Upper lobe of right lung (tissue), 1 donor: ENCODE measurements around the gene CPLX3. TPM values are rescaled to one million over a fixed set of nuclear protein-coding genes. Genes with fewer than 3 reads are reported as not detected.

Experiments used
- ATAC-seq: fragments of 200-7000 bp; cut with Tn5 transposase; one replicate; pipeline ENCODE4 v1.9.1; 2020; ENCODE audit warnings: mild to moderate bottlenecking, moderate library complexity
- DNase-seq: peaks from one replicate; pipeline ENCODE4 v3.0.0-alpha.2; 2020
- H3K27ac ChIP-seq: fragments of 200-600 bp; one replicate; pipeline ENCODE4 v1.8.0; 2022
- H3K27me3 ChIP-seq: fragments of 200-600 bp; one replicate; pipeline ENCODE4 v1.8.0; 2022; ENCODE audit warnings: mild to moderate bottlenecking
- H3K36me3 ChIP-seq: fragments of 200-600 bp; one replicate; pipeline ENCODE4 v1.8.0; 2022
- H3K4me1 ChIP-seq: fragments of 200-600 bp; one replicate; pipeline ENCODE4 v1.8.0; 2022
- H3K4me3 ChIP-seq: fragments of 200-600 bp; one replicate; pipeline ENCODE4 v1.8.0; 2022; ENCODE audit warnings: mild to moderate bottlenecking
- H3K9me3 ChIP-seq: fragments of 200-600 bp; one replicate; pipeline ENCODE4 v1.8.0; 2022
- intact Hi-C: fragments of 100-400 bp; cut with DNase I; formaldehyde crosslinking; loops from one replicate; pipeline ENCODE4 v1.11.0; 2022
- total RNA-seq: library from RNA; stranded (reverse); fragmentation: NEBNext Ultra II Directional; extraction: Animal tissue kit (Norgen Biotek cat#: 25700); gene quantifications from one replicate; pipeline ENCODE4 v1.2.1, GENCODE V29; 2021
- TF ChIP-seq, protein P1 (sequence below): fragments of 200-600 bp; IDR thresholded peaks from one replicate; pipeline ENCODE4 v1.8.0; 2022; ENCODE audit warnings: antibody characterized with exemption
- donor health status: DM: no; HTN: yes; CAD: no; lungs with severe emphysema.

CPLX3 gene
- total RNA-seq, 1 donor from 2014 or later: not detected

DNA sequence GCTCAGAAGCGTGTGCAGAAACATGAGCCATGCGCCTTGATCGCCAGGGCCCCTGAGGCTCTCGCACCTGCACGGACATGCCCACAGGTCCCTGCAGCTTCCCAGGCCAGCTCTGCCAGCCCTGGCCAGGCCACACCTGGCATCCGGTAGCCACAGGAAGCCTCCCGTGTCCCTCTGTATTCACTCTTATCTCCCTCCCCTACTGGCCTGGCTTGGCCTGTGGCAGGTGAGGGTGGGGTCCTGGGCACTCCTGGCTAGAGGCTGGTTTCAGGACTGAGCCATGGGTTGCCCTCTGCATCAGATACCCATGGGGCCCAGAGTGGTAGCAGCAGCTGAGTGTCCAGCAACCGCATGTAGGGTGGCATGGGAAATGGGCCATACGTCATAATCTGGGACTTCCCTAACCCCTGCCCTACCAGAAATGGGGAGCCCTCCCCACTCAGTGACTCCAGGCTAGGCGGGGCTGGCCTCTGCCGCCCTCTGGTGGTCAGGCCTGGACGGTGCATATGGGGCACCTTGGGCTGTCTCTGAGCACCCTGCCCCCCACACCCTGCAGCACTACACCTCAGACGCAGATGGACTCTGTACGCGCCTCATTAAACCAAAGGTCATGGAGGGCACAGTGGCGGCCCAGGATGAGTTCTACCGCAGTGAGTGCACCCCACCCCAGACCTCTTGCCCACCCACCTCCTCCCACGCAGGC lies 26.4 kb upstream of the CPLX3 start:
- intact Hi-C loops: no loop called here
- ATAC-seq: peak; percentile 96
- Histone ChIP-seq H3K27ac (peak overlapping the region; percentile 42), H3K36me3 (peaks cover 60% of the 10 kb centered on the region), H3K27me3 (no peaks in the 10 kb centered on the region), H3K4me1 (peaks cover 8% of the 10 kb centered on the region), H3K4me3 (no peak overlapping the region), H3K9me3 (no peaks in the 10 kb centered on the region)
- TF ChIP-seq, protein P1, sequence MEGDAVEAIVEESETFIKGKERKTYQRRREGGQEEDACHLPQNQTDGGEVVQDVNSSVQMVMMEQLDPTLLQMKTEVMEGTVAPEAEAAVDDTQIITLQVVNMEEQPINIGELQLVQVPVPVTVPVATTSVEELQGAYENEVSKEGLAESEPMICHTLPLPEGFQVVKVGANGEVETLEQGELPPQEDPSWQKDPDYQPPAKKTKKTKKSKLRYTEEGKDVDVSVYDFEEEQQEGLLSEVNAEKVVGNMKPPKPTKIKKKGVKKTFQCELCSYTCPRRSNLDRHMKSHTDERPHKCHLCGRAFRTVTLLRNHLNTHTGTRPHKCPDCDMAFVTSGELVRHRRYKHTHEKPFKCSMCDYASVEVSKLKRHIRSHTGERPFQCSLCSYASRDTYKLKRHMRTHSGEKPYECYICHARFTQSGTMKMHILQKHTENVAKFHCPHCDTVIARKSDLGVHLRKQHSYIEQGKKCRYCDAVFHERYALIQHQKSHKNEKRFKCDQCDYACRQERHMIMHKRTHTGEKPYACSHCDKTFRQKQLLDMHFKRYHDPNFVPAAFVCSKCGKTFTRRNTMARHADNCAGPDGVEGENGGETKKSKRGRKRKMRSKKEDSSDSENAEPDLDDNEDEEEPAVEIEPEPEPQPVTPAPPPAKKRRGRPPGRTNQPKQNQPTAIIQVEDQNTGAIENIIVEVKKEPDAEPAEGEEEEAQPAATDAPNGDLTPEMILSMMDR: peak; percentile 97
- DNase-seq: peak; percentile 90

DNA sequence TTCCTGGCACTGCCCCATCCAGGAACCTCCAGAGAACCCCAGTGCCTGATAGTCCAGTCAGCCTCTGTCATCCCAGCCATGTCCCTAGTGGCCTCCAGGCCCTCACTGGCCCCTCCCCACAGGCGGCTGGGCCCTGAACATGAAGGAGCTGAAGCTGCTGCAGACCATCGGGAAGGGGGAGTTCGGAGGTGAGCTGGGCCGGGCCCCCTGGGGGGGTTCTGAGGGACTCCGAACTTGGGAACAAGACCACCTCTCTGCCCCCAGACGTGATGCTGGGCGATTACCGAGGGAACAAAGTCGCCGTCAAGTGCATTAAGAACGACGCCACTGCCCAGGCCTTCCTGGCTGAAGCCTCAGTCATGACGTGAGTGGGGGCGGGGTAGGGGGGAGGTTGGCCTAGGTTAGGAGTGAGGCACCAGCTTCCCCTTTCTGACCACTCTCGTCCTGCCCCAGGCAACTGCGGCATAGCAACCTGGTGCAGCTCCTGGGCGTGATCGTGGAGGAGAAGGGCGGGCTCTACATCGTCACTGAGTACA lies 25.8 kb upstream of the CPLX3 start:
- peak; percentile 11 for ATAC-seq
- intact Hi-C loops: no loop called here
- DNase-seq: no peak
- no peak overlapping the region for H3K4me3 ChIP-seq
- no peaks in the 10 kb centered on the region for H3K27me3 ChIP-seq
- peaks cover 8% of the 10 kb centered on the region for H3K4me1 ChIP-seq
- H3K36me3 ChIP-seq: peaks cover 60% of the 10 kb centered on the region
- no peak overlapping the region for H3K27ac ChIP-seq
- TF ChIP-seq, protein P1: no peak
- no peaks in the 10 kb centered on the region for H3K9me3 ChIP-seq

DNA sequence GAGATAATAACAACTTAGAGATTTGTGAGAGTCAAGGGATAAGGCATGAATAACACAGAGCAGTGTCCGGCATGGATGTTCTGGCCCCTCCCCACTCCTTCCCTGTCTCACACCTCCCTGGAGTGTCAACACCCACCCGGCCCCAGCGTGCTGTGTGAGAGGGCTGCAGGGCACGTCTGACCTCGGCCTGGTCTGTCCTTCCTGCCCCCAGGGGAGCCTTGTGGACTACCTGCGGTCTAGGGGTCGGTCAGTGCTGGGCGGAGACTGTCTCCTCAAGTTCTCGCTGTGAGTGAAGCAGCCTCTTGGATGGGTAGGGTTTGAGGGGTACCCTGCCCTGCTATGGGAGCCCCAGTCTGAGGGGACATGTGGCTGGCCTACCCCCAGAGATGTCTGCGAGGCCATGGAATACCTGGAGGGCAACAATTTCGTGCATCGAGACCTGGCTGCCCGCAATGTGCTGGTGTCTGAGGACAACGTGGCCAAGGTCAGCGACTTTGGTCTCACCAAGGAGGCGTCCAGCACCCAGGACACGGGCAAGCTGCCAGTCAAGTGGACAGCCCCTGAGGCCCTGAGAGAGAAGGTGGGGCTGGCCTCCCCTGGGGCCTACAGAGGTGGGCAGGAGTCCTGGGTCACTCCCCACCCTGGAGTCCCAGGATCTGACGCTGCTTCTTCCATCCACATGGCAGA lies 25.0 kb upstream of the CPLX3 start:
- DNase-seq (no peak), ATAC-seq (no peak)
- Histone ChIP-seq H3K27me3 (no peaks in the 10 kb centered on the region), H3K9me3 (no peaks in the 10 kb centered on the region), H3K36me3 (peaks cover 60% of the 10 kb centered on the region), H3K4me3 (no peak overlapping the region), H3K27ac (no peak overlapping the region), H3K4me1 (peaks cover 8% of the 10 kb centered on the region)
- TF ChIP-seq, protein P1: no peak
- intact Hi-C loops: no loop called here

DNA sequence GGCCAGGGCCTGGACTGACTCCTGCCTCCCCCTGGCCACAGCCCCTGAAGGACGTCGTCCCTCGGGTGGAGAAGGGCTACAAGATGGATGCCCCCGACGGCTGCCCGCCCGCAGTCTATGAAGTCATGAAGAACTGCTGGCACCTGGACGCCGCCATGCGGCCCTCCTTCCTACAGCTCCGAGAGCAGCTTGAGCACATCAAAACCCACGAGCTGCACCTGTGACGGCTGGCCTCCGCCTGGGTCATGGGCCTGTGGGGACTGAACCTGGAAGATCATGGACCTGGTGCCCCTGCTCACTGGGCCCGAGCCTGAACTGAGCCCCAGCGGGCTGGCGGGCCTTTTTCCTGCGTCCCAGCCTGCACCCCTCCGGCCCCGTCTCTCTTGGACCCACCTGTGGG lies 24.1 kb upstream of the CPLX3 start:
- no peak for DNase-seq

DNA sequence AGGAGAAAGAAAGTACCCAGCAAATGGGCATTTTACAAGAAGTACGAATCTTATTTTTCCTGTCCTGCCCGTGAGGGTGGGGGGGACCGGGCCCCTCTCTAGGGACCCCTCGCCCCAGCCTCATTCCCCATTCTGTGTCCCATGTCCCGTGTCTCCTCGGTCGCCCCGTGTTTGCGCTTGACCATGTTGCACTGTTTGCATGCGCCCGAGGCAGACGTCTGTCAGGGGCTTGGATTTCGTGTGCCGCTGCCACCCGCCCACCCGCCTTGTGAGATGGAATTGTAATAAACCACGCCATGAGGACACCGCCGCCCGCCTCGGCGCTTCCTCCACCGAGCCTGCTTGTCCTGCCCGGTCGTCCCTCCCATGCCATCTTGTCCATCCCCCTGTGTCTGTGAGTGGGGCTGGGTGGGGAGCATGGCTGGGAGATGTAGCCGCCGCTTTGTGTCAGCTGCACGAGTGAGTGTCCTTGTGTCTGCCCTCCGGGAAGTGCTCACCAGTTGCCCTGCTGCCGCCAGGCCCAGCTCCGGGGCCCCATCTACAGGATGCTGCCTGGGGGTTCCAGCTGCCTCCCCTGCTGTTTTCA lies 23.5 kb upstream of the CPLX3 start:
- H3K27ac ChIP-seq: no peak overlapping the region
- H3K27me3 ChIP-seq: no peaks in the 10 kb centered on the region
- no peaks in the 10 kb centered on the region for H3K9me3 ChIP-seq
- peaks cover 8% of the 10 kb centered on the region for H3K4me1 ChIP-seq
- H3K36me3 ChIP-seq: peaks cover 60% of the 10 kb centered on the region
- no peak for DNase-seq
- H3K4me3 ChIP-seq: no peak overlapping the region
- intact Hi-C loops: no loop called here
- ATAC-seq: no peak
- TF ChIP-seq, protein P1: no peak

More for the DNA sequence above, 24.1 kb upstream of the CPLX3 start:
- intact Hi-C loops: no loop called here
- Histone ChIP-seq H3K36me3 (peaks cover 60% of the 10 kb centered on the region), H3K4me1 (peaks cover 8% of the 10 kb centered on the region), H3K27me3 (no peaks in the 10 kb centered on the region), H3K9me3 (no peaks in the 10 kb centered on the region), H3K4me3 (no peak overlapping the region), H3K27ac (no peak overlapping the region)
- TF ChIP-seq, protein P1: no peak
- ATAC-seq: no peak
